Stimulated activated CD8-positive, alpha-beta memory T cell treated with anti-CD3 and anti-CD28 coated beads, Interleukin-2, amount 100 ng/mL, for 1 hour (primary cell): ENCODE data around the gene TSPAN16.
"Not testable (repeated sequence)": the region's sequence is repeated elsewhere in the genome, so short reads cannot be mapped to it uniquely, and the experiment has no call there.

Experiments used
- DNase-seq, 2 donors: peaks; one replicate each; pipeline ENCODE4 v3.0.0-alpha.2; 2020; ENCODE audit warnings: low read depth in 2 of 2

The TSPAN16 gene

DNA sequence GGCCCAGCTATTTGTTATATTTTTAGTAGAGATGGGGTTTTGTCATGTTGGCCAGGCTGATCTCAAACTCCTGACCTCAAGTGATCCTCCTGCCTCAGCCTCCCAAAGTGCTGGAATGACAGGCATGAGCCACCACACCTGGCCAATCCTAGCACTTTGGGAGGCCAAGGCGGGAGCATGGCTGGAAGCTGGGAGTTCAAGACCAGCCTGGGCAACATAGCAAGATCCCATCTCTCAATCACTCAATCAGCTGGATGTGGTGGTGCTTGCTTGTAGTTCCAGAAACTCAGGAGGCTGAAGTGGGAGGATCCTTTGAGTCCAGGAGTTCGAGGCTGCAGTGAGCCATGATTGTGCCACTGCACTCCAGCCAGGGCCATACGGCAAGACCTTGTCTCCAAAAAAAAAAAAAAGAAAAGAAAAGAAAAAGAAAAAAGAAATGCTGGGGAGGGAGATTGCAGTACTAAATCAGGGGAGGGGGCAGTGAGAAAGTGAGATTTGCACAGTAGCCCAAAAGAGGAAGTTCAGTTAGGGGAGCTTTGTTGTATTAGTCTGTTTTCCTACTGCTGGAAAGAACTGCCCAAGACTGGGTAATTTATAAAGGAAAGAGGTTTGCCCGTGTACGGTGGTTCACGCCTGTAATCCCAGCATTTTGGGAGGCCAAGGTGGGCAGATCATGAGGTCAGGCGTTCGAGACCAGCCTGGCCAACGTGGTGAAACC is 24.5 kb downstream of the TSPAN16 start:
- not testable (repeated sequence) for DNase-seq

- no peak for DNase-seq
Observed at GRCh38 chr19:11321191-11322126, 25.5 kb downstream of the TSPAN16 start.

DNA sequence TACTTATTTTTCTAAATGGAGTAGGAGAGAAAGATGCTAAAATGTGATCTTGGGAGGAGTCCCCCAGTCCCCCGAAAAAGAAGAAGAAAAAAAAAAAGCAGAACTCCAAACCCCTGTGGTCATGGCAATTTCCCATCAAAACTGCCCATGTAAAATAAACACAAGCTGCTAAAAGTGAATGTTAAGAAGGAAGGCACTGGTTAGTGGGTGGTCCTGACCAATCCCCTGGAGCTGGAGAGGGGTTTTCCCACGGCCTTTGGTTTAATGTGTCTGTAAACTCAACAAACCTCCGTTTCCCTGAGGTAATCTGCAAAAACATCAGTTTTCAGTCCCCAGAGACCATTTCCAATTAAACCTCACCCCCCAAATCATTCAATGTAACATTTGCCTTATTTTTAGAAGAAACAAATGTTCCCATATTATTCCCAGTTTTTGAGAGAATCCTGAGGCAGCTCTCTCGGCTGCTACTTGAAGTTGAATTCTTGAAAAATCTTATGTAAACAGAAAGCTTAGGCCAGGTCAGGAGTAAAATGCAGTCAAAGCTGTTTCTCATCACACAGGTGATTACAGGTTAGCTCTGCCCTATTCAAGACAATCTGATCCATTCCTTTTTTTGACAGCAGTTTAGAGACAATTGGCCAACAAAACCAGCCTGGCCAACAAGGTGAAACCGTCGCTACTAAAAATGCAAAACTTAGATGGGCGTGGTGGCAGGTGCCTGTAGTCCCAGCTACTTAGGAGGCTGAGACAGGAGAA is 26.5 kb downstream of the TSPAN16 start:
- no peak for DNase-seq

DNA sequence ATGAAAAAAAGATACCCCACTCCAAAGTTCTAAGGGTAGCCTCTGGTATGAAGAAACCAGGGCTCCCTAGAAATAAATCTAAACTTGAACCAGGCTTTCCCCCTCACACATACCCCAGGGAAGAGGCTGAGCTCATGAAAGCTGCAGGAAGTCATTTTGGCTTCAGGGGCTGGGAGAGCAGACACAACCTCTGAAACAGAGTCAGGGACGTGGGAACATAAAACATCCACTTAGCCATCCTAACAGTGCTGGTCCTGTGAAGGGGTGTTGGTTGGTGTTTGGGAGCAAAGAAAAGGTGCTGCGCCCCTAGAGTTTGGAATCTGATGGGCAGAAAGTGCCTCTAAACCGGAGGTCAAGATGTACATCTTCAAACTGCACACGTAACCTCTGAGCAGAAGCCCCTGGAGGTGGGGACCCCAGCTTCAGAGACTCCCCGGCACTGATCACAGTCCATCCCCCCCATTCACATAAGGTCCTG is 27.7 kb downstream of the TSPAN16 start:
- no peak for DNase-seq

DNA sequence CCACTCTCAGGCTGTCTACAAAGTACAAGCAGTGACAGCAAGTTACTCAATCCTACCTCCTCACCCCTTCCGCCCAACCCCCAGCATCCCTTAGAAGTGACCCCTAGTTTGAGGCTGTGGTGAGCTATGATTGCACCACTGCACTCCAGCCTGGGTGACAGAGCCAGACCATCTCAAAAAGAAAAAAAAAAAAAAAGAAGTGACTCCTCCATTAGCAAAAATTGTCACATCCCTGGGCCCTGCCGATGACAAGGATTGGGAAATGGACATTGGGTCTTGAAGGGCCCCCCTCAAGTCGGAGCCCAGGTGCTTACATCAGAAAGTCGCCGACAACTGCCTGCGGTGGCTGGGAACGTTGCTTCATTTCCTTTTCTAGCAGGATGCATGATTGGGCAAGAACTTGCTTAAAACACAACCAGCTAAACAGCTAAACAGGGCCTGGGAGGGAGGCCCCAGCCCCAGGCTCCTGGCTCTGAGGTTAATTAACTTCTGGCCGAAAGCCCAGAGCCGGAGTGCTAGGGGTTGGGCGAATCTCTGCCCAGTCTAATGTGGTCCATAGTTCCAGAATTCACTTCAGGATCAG is 28.2 kb downstream of the TSPAN16 start:
- DNase-seq: no peak

GRCh38 chr19:11324748-11325389 is 28.9 kb downstream of the TSPAN16 start:
- no peak for DNase-seq

DNA sequence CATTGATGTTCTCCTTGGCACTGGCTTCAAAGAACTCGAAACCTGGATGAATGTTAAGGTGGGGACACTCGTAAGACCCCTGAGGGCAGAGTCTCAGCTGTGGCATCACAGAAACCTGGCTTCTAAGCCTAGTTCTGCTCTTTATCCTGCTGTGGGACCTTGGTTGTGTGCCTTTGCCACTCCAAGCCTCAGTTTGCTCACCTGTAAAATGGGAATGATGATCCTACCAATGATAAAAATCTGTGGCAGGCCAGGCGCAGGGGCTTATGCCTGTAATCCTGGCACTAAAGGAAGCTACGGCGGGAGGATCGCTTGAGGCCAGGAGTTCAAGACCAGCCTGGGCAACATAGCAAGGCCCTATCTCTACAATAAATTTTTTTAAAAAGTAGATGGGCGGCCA is 29.6 kb downstream of the TSPAN16 start:
- no peak for DNase-seq

DNA sequence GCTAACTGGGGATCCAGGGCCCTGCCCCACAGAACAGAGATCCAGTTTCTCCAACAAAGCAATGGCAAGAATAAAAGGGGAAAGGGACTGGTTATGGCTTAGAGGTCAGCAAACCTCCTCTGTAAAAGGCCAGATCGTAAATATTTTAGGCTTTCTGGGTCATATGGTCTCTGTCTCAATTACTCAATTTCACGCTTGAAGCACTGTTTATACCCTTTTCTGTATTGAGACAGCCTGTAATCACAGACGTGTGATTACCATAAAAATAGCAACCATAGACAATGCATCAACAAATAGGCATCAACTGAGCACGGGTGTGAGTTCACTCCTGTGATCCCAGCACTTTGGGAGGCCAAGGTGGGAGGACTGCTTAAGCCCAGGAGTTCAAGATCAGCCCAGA is 34.2 kb downstream of the TSPAN16 start:
- DNase-seq: no peak

DNA sequence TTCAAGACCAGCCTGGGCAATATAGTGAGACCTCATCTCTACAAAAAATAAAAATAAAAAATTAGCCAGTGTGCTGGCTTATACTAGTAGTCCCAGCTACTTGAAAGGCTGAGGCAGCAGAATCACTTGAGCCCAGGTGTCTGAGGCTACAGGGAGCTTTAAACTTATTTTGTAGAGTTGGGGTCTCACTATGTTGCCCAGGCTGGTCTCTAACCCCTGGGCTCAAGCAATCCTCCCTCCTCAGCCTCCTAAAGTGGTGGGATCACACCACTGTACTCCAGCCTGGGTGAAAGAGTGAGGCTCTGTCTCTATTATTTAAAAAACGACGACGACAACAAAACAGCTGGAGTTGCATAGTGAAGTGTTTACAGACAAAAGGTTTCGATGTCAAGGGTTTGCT is 35.5 kb downstream of the TSPAN16 start:
- DNase-seq: no peak

DNA sequence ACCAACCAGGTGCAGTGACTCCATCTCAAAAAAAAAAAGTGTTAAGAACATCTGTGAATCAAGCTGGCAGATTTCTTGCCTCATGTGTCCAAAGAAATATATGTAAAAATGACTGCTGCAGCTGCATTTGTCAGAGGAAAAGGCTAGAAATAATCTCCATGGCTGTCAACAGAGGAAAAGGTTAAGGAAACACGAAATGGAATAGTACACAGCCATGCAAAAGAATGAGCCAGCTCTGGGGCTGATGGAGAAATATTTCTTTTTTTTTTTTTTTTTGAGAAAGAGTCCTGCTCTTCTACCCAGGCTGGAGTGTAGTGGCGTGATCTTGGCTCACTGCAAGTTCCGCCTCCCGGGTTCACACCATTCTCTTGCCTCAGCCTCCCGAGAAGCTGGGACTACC is 36.9 kb downstream of the TSPAN16 start:
- DNase-seq: no peak

DNA sequence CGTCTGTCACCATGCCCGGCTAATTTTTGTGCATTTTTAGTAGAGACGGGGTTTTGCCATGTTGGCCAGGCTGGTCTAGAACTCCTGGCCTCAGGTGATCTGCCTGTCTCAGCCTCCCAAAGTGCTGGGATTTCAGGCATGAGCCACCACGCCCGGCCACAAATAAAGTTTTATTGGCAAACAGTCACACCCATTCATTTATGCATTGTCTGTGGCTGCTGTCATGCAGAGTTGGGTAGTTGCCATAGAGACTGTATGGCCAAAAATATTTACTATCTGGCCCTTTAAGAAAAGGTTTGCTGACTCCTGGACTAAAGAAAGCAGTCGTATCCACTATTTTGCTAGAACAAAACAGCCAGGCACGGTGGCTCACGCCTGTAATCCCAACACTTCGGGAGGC is 37.9 kb downstream of the TSPAN16 start:
- not testable (repeated sequence) for DNase-seq

GRCh38 chr19:11335449-11336146 is 39.6 kb downstream of the TSPAN16 start:
- no peak for DNase-seq

DNA sequence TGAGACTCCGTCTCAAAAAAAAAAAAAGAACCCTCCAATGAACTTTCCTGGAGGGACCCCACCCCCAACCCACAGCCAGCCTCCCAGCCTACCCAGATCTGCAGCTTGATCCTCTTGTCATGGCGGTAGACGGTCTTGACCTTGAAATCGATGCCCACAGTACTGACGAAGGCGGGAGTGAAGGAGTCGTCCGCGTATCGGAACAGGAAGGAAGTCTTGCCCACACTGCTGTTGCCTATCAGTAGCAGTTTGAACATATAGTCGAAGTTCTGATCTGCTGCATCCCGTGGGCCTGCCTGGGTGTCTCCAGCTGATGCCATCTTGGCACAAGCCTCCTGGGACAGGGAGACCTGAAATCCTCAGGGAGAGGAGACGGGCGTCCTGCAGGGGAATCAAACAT is 41.1 kb downstream of the TSPAN16 start:
- DNase-seq: no peak

DNA sequence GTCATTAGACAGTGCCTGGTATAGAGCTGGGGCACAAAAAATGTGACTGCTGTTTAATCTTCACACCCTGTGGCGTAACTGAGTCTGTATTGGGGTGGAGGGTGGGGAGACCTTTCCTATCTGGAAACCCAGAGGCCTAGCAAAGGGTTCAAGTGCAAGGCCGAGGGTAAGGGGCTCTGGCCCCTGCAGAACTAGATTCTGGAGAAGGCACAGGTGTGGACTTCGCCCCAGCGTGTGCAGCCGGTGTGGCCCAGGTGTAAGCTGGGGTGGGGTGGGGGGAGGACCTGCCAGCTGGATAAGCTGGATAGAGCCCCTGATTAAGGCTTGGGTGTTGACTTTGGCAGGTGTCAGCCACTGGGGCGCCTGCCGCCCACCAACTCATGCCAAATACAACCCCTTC is 42.2 kb downstream of the TSPAN16 start:
- DNase-seq: no peak

DNA sequence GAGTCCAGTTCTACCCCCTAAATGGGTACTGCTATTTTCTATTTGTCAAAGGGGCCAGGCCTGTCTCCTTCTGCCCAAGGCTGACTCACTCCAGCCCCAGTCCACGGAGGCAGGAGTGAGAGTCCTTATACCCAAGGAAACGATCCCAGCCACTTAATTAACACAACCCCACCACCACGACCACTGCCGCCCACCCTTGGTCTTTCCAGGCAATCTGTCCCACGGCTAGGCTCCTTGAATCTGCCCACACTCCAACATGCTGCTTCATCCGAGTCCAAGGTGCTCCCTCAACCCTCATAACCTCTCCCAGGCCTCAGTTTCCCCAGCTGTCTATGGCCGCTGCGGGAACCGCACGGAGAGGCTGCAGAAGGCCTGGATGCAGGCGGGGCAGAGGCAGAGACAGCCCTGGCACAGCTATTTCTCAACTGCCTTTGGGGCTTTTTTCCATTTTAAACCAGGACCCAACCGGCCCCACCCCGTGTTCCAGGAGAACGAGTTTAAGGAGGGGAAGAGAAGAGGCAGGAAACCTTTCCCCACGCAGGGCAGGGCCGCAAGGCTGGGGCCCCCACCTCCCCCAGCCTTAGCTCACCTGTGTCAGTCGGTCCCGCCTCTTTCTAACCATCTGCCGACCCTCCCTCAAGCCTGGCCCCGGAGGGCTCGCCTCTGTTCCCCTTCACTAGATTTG is 42.8 kb downstream of the TSPAN16 start:
- no peak for DNase-seq

GRCh38 chr19:11339254-11340098 is 43.5 kb downstream of the TSPAN16 start, which contains the start of gene RAB3D:
TSS of gene RAB3D (minus strand) at chr19:11339657. CDS start at chr19:11337399, 2,258 bp downstream.
- DNase-seq: peak; percentile 47 to 62

DNA sequence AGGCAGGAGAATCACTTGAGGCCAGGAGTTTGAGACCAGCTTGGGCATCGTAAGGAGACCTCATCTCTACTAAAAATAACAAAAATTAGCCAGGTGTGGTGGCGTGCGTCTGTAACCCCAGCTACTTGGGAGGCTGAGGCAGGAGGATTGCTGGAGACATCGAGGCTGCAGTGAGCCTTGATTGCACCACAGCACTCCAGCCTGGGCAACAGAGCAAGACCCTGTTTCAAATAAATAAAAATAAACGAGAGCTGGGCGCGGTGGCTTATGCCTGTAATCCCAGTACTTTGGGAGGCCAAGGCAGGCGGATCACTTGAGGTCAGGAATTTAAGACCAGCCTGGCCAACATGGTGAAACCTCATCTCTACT is 44.1 kb downstream of the TSPAN16 start:
- not testable (repeated sequence) for DNase-seq

DNA sequence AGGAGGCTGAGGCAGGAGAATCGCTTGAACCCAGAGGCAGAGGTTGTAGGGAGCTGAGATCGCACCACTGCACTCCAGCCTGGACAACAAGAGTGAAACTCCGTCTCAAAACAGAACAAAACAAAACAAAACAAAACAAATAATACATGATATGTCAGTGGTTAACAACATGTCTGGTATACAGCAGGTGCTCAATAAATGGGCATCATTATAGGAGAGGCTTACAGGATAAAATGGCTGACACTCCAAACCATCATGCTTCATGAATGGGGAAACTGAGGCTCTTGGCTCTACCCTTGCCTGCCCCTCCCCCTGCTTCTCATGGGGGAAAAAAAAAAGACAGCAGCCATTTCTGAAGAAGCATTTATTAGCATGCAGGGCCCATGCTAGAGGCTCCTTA is 46.5 kb downstream of the TSPAN16 start:
- DNase-seq: no peak
